DND-41 (cell line): ENCODE results near the gene CS.
A peak's percentile ranks its signal among the peaks of the same experiment; 100 is the strongest.

Experiments
- ATAC-seq: fragments of 200-7000 bp; cut with Tn5 transposase; 3 replicates; pipeline ENCODE4 v1.9.1; 2021; ENCODE audit warnings: low read depth; ENCODE audit not compliant: insufficient read depth
- DNase-seq: peaks from one replicate; pipeline ENCODE4 v3.0.0-alpha.2; 2020
- H2AFZ ChIP-seq: 2 replicates; pipeline ENCODE4 v1.6.0; 2012; ENCODE audit warnings: low read depth, low read length
- H3K27ac ChIP-seq: 2 replicates; pipeline ENCODE4 v1.5.1; 2012; ENCODE audit warnings: low read length, inconsistent platforms
- H3K27me3 ChIP-seq: fragments of 200-600 bp; sonication (generic); 2 replicates; pipeline ENCODE4 v1.6.0; 2012; ENCODE audit warnings: low read length, mild to moderate bottlenecking, inconsistent platforms; ENCODE audit not compliant: insufficient read depth, poor library complexity
- H3K36me3 ChIP-seq: 2 replicates; pipeline ENCODE4 v1.5.1; 2012; ENCODE audit warnings: low read length, inconsistent platforms; ENCODE audit not compliant: insufficient read depth
- H3K4me1 ChIP-seq: 2 replicates; pipeline ENCODE4 v1.5.1; 2012; ENCODE audit warnings: mild to moderate bottlenecking, low read length; ENCODE audit not compliant: insufficient read depth
- H3K4me2 ChIP-seq: 2 replicates; pipeline ENCODE4 v1.6.0; 2012; ENCODE audit warnings: mild to moderate bottlenecking, moderate library complexity, low read length, inconsistent platforms; ENCODE audit not compliant: insufficient read depth
- H3K4me3 ChIP-seq, 2 experiments: fragments of 200-600 bp in 1 of 2; shearing (Covaris generic) in 1 of 2; 2 replicates each; pipeline ENCODE4 v1.5.1; 2012 to 2016; ENCODE audit warnings: inconsistent platforms in 2 of 2, low read length in 2 of 2, mild to moderate bottlenecking in 2 of 2, low read depth in 1 of 2, moderate library complexity in 1 of 2
- H3K79me2 ChIP-seq: 2 replicates; pipeline ENCODE4 v1.6.0; 2012; ENCODE audit warnings: low read length, inconsistent platforms; ENCODE audit not compliant: insufficient read depth
- H3K9ac ChIP-seq: 2 replicates; pipeline ENCODE4 v1.6.0; 2012; ENCODE audit warnings: low read depth, mild to moderate bottlenecking, inconsistent platforms, low read length, moderate library complexity
- H3K9me3 ChIP-seq: 2 replicates; pipeline ENCODE4 v1.5.1; 2012; ENCODE audit warnings: low read length, moderate library complexity, mild to moderate bottlenecking, inconsistent platforms; ENCODE audit not compliant: insufficient read depth, severe bottlenecking
- H4K20me1 ChIP-seq: 2 replicates; pipeline ENCODE4 v1.6.0; 2012; ENCODE audit warnings: low read length; ENCODE audit not compliant: insufficient read depth
- CTCF ChIP-seq: IDR thresholded peaks from 2 replicates; pipeline ENCODE4 v1.5.1; 2012; ENCODE audit warnings: borderline replicate concordance, low read length, moderate library complexity, mild to moderate bottlenecking; ENCODE audit not compliant: poor library complexity, severe bottlenecking; ENCODE audit errors: extremely low read depth
- EZH2 ChIP-seq: IDR thresholded peaks from 3 replicates; pipeline ENCODE4 v1.6.1; 2012; ENCODE audit warnings: borderline replicate concordance, low read depth, mild to moderate bottlenecking, moderate library complexity, low read length, inconsistent platforms; ENCODE audit not compliant: severe bottlenecking

The CS gene

GRCh38 chr12:56300644-56301464 is 724 bp upstream of the CS start:
- Histone ChIP-seq H3K36me3 (peaks cover 27% of the 10 kb centered on the region), H3K27ac (peak overlapping the region; percentile 92), H2AFZ (peak overlapping the region; percentile 91), H3K4me2 (peak overlapping the region; percentile 80), H3K27me3 (no peaks in the 10 kb centered on the region), H3K4me1 (peaks cover 56% of the 10 kb centered on the region), H3K79me2 (peaks cover 59% of the 10 kb centered on the region), H3K9me3 (no peaks in the 10 kb centered on the region), H4K20me1 (peaks cover 23% of the 10 kb centered on the region; the same call in 1 of the 2 replicates), H3K9ac (peak overlapping the region; percentile 84), H3K4me3 (peak overlapping the region; percentile 75 to 91)
- TF ChIP-seq EZH2 = no peak
- TF ChIP-seq CTCF = no peak
- ATAC-seq (peak; percentile 5), DNase-seq (no peak)

GRCh38 chr12:56299308-56299852 is 750 bp downstream of the CS start:
- Histone ChIP-seq H4K20me1 (peaks cover 23% of the 10 kb centered on the region; the same call in 1 of the 2 replicates), H3K36me3 (peaks cover 31% of the 10 kb centered on the region), H3K4me1 (peaks cover 56% of the 10 kb centered on the region), H2AFZ (peak overlapping the region; percentile 81), H3K9ac (peak overlapping the region; percentile 84), H3K27ac (peak overlapping the region; percentile 69), H3K9me3 (no peaks in the 10 kb centered on the region), H3K79me2 (peaks cover 73% of the 10 kb centered on the region), H3K4me2 (peak overlapping the region; percentile 80), H3K27me3 (no peaks in the 10 kb centered on the region), H3K4me3 (peak overlapping the region; percentile 75 to 91)
- no peak for TF ChIP-seq EZH2
- no peak for TF ChIP-seq CTCF
- DNase-seq = no peak
- ATAC-seq = no peak; the same call in 2 of the 3 replicates

- TF ChIP-seq CTCF (no peak), EZH2 (no peak)
- Histone ChIP-seq H3K4me1 (peaks cover 56% of the 10 kb centered on the region), H3K36me3 (peaks cover 36% of the 10 kb centered on the region), H3K4me2 (peak overlapping the region; percentile 80), H2AFZ (no peak overlapping the region), H3K9me3 (no peaks in the 10 kb centered on the region), H3K4me3 (peak overlapping the region; percentile 75 to 91; a peak in 3 of 4 replicates), H3K27ac (peak overlapping the region; percentile 69), H4K20me1 (peaks cover 23% of the 10 kb centered on the region; the same call in 1 of the 2 replicates), H3K9ac (peak overlapping the region; percentile 84), H3K79me2 (peaks cover 78% of the 10 kb centered on the region), H3K27me3 (no peaks in the 10 kb centered on the region)
- ATAC-seq = no peak
- peak; percentile 20 for DNase-seq
Observed at GRCh38 chr12:56298828-56299227, 1.3 kb downstream of the CS start.
